KMS-11 (cell line): ENCODE results near the gene HSPA12A.

Source experiments
- H2AFZ ChIP-seq: fragments of 200-600 bp; sonication (generic); 2 replicates; pipeline ENCODE4 v1.6.1; 2016; ENCODE audit warnings: antibody characterized with exemption, mixed run types, low read depth
- H3K27ac ChIP-seq: fragments of 200-600 bp; sonication (generic); 2 replicates; pipeline ENCODE4 v1.6.1; 2016; ENCODE audit warnings: mild to moderate bottlenecking, mixed run types
- H3K27me3 ChIP-seq: fragments of 200-600 bp; sonication (generic); 2 replicates; pipeline ENCODE4 v1.6.1; 2017; ENCODE audit warnings: mild to moderate bottlenecking, low read depth, mixed run types, moderate library complexity; ENCODE audit not compliant: insufficient read depth
- H3K36me3 ChIP-seq: fragments of 200-600 bp; sonication (generic); 2 replicates; pipeline ENCODE4 v1.6.1; 2017; ENCODE audit warnings: mild to moderate bottlenecking, mixed run types; ENCODE audit not compliant: insufficient read depth
- H3K4me1 ChIP-seq: fragments of 200-600 bp; sonication (generic); 2 replicates; pipeline ENCODE4 v1.6.1; 2016; ENCODE audit warnings: mild to moderate bottlenecking, low read depth, mixed run types; ENCODE audit not compliant: poor library complexity, severe bottlenecking
- H3K4me2 ChIP-seq: fragments of 200-600 bp; sonication (generic); 2 replicates; pipeline ENCODE4 v1.7.0; 2016; ENCODE audit warnings: mild to moderate bottlenecking, mixed run types
- H3K4me3 ChIP-seq: fragments of 200-600 bp; sonication (generic); IDR thresholded peaks from 2 replicates; pipeline ENCODE4 v1.6.1; 2017; ENCODE audit warnings: low read depth, low read length, mixed read lengths; ENCODE audit not compliant: insufficient read depth
- H3K79me2 ChIP-seq: fragments of 200-600 bp; sonication (generic); 2 replicates; pipeline ENCODE4 v1.6.1; 2016; ENCODE audit warnings: low read depth, mixed run types; ENCODE audit not compliant: insufficient read depth
- H3K9ac ChIP-seq: fragments of 200-600 bp; sonication (generic); 2 replicates; pipeline ENCODE4 v1.6.1; 2016; ENCODE audit warnings: mild to moderate bottlenecking, mixed run types
- H4K20me1 ChIP-seq: fragments of 200-600 bp; sonication (generic); 2 replicates; pipeline ENCODE4 v1.6.1; 2016; ENCODE audit warnings: mild to moderate bottlenecking, mixed run types; ENCODE audit not compliant: insufficient read depth
- TF ChIP-seq, protein P1 (sequence below): fragments of 200-600 bp; sonication (generic); conservative IDR thresholded peaks from 2 replicates; pipeline ENCODE4 v1.6.1; 2017; ENCODE audit warnings: low read depth, mild to moderate bottlenecking, antibody characterized with exemption, low read length, moderate library complexity, mixed read lengths

Gene HSPA12A

GRCh38 chr10:116669832-116670644 is 72.3 kb downstream of the HSPA12A start:
- TF ChIP-seq, protein P1, sequence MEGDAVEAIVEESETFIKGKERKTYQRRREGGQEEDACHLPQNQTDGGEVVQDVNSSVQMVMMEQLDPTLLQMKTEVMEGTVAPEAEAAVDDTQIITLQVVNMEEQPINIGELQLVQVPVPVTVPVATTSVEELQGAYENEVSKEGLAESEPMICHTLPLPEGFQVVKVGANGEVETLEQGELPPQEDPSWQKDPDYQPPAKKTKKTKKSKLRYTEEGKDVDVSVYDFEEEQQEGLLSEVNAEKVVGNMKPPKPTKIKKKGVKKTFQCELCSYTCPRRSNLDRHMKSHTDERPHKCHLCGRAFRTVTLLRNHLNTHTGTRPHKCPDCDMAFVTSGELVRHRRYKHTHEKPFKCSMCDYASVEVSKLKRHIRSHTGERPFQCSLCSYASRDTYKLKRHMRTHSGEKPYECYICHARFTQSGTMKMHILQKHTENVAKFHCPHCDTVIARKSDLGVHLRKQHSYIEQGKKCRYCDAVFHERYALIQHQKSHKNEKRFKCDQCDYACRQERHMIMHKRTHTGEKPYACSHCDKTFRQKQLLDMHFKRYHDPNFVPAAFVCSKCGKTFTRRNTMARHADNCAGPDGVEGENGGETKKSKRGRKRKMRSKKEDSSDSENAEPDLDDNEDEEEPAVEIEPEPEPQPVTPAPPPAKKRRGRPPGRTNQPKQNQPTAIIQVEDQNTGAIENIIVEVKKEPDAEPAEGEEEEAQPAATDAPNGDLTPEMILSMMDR = no peak
- H3K9ac ChIP-seq = no peak overlapping the region
- H3K4me3 ChIP-seq = no peak overlapping the region
- H3K36me3 ChIP-seq = no peaks in the 10 kb centered on the region
- no peaks in the 10 kb centered on the region for H3K4me1 ChIP-seq
- H2AFZ ChIP-seq = no peak overlapping the region
- H3K4me2 ChIP-seq = no peak overlapping the region
- H3K79me2 ChIP-seq = no peaks in the 10 kb centered on the region
- no peaks in the 10 kb centered on the region for H3K27me3 ChIP-seq
- no peaks in the 10 kb centered on the region for H4K20me1 ChIP-seq
- H3K27ac ChIP-seq = no peak overlapping the region

DNA sequence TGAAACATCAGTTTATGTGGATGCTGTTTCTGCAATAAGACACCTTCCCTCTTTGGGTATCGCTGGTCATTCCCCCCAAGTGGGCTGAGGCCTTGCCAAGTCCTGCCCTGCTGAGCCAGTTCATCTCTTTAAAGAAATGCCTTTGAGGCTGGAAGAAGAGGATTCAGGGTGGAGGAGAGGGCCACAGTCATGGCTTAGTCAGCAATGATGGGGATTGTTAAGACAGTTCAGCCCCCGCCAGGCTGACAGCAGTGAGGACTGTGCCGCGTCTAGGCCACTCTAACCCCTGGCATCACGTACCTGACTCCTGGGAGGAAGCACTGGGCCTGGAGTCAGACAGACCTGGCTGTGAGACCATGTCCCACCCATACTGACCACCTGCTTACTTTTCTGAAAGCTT is 73.3 kb downstream of the HSPA12A start:
- no peak overlapping the region for H3K4me2 ChIP-seq

DNA sequence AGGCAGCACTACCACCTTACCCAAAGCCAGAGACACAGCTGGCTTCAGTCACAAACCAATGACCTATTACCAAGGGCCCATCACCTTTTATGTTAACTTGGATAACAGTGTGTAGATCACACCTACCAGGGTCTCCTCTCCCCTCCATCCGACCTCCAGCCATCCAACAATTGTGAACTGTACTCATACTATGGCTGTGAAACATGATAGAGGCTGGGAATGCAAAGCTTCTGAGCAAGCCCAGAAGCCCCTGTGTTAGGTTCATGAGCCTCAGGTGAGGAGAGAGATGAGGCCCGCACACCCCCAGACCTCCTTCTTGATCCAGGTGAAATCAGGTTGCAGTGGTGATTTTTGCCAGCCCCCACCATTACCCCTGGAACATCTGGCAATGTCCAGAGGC is 73.9 kb downstream of the HSPA12A start:
- no peak overlapping the region for H2AFZ ChIP-seq
- H3K79me2 ChIP-seq = no peaks in the 10 kb centered on the region
- H3K4me1 ChIP-seq = no peaks in the 10 kb centered on the region
- H3K4me2 ChIP-seq = no peak overlapping the region
- no peaks in the 10 kb centered on the region for H4K20me1 ChIP-seq
- no peaks in the 10 kb centered on the region for H3K27me3 ChIP-seq
- no peak overlapping the region for H3K27ac ChIP-seq
- no peak overlapping the region for H3K4me3 ChIP-seq
- H3K36me3 ChIP-seq = no peaks in the 10 kb centered on the region
- H3K9ac ChIP-seq = no peak overlapping the region
- TF ChIP-seq, protein P1 = no peak

More for the DNA sequence above, 73.3 kb downstream of the HSPA12A start:
- H3K79me2 ChIP-seq = no peaks in the 10 kb centered on the region
- no peaks in the 10 kb centered on the region for H3K4me1 ChIP-seq
- H3K36me3 ChIP-seq = no peaks in the 10 kb centered on the region
- no peak overlapping the region for H3K27ac ChIP-seq
- H3K27me3 ChIP-seq = no peaks in the 10 kb centered on the region
- no peaks in the 10 kb centered on the region for H4K20me1 ChIP-seq
- H3K4me3 ChIP-seq = no peak overlapping the region
- H3K9ac ChIP-seq = no peak overlapping the region
- TF ChIP-seq, protein P1 = no peak
- H2AFZ ChIP-seq = no peak overlapping the region

GRCh38 chr10:116668018-116668417 is 74.3 kb downstream of the HSPA12A start:
- Histone ChIP-seq H3K9ac (no peak overlapping the region), H3K36me3 (no peaks in the 10 kb centered on the region), H3K27ac (no peak overlapping the region), H3K4me1 (no peaks in the 10 kb centered on the region), H2AFZ (no peak overlapping the region), H4K20me1 (no peaks in the 10 kb centered on the region), H3K4me2 (no peak overlapping the region), H3K27me3 (no peaks in the 10 kb centered on the region), H3K4me3 (no peak overlapping the region), H3K79me2 (no peaks in the 10 kb centered on the region)
- TF ChIP-seq, protein P1 = no peak
